ENCODE data around the gene SLX4.

Gene SLX4

DNA sequence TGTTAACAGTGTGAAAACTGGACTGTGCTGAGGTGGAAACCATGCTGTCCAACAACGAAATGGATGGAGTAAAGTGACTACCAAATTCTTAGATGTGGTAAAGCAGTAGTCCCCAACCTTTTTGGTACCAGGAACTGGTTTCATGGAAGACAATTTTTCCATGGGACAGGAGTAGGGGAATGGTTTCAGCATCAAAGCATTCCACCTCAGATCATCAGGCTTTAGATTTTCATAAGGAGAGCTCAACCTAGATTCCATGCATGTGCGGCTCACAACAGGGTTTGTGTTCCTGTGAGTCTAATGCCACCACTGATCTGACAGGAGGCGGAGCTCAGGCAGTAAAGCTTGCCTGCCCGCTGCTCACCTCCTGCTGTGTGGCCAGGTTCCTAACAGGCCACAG, 11.5 kb downstream of the SLX4 start:
- TF ChIP-seq, protein P1, sequence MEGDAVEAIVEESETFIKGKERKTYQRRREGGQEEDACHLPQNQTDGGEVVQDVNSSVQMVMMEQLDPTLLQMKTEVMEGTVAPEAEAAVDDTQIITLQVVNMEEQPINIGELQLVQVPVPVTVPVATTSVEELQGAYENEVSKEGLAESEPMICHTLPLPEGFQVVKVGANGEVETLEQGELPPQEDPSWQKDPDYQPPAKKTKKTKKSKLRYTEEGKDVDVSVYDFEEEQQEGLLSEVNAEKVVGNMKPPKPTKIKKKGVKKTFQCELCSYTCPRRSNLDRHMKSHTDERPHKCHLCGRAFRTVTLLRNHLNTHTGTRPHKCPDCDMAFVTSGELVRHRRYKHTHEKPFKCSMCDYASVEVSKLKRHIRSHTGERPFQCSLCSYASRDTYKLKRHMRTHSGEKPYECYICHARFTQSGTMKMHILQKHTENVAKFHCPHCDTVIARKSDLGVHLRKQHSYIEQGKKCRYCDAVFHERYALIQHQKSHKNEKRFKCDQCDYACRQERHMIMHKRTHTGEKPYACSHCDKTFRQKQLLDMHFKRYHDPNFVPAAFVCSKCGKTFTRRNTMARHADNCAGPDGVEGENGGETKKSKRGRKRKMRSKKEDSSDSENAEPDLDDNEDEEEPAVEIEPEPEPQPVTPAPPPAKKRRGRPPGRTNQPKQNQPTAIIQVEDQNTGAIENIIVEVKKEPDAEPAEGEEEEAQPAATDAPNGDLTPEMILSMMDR (IDR thresholded peaks at IDR 0.05; ENCODE audit: low read depth, low read length, missing control alignments): no peak
- DNase-seq (ENCODE audit: low read depth): no peak
- in situ Hi-C loops (cut with HindIII; ENCODE audit: low sequenced_read_pairs): no loop called here
- H3K4me3 ChIP-seq (ENCODE audit: low read depth, low read length): no peak overlapping the region

DNA sequence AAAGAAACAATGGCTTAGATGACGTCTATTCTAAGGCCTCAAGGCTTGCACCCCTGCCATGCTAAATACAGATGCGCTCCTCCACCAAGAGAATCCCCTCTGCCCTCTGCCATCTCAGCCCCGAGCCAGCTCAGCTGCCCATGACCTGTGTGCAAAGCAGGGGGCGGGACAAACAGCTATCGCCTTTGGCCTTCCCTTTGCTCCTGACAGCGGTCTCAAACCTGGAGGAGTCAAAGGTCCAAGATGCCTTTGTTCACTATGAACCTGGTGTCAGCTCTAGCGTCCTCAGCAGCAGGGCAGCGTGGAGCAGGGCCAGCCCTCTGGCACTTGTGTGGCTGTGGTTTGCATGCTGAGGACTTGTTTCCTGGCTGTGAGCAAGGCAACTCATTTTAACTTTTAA, 12.3 kb downstream of the SLX4 start:
- in situ Hi-C loops (cut with HindIII; ENCODE audit: low sequenced_read_pairs): no loop called here
- no peak for DNase-seq (ENCODE audit: low read depth)
- H3K4me3 ChIP-seq (ENCODE audit: low read depth, low read length): no peak overlapping the region
- TF ChIP-seq, protein P1 (IDR thresholded peaks at IDR 0.05; ENCODE audit: low read depth, low read length, missing control alignments): no peak

GRCh38 chr16:3598236-3598635, 13.2 kb downstream of the SLX4 start:
- DNase-seq (ENCODE audit: low read depth): no peak
- TF ChIP-seq, protein P1 (IDR thresholded peaks at IDR 0.05; ENCODE audit: low read depth, low read length, missing control alignments): no peak
- in situ Hi-C loops (cut with HindIII; ENCODE audit: low sequenced_read_pairs): no loop called here
- H3K4me3 ChIP-seq (ENCODE audit: low read depth, low read length): no peak overlapping the region

DNA sequence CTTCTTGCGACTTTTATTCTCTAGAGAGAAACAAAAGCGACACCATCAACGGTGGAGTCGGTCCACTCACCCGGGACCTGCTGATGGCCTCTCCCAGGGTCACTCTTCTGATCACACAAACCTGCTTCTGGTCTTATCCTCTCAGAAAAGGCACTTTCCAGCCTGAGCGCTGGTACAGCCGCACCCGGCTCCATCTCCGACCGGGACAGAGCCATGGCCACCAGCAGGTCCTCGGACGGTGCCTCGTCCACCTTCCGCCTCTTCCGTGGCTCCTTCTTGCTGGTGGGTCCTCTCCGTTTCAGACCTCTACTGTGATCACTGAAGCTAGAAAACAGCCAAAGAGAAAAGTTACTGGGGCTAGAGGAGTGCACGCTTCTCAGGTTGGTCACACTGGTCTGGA, 13.7 kb downstream of the SLX4 start:
- TF ChIP-seq, protein P1 (IDR thresholded peaks at IDR 0.05; ENCODE audit: low read depth, low read length, missing control alignments): no peak
- in situ Hi-C loops (cut with HindIII; ENCODE audit: low sequenced_read_pairs): no loop called here
- H3K4me3 ChIP-seq (ENCODE audit: low read depth, low read length): no peak overlapping the region
- DNase-seq (ENCODE audit: low read depth): no peak

- no peak for DNase-seq (ENCODE audit: low read depth)
- H3K4me3 ChIP-seq (ENCODE audit: low read depth, low read length): no peak overlapping the region
- in situ Hi-C loops (cut with HindIII; ENCODE audit: low sequenced_read_pairs): no loop called here
- TF ChIP-seq, protein P1 (IDR thresholded peaks at IDR 0.05; ENCODE audit: low read depth, low read length, missing control alignments): no peak
Measured at GRCh38 chr16:3597226-3597625, 14.2 kb downstream of the SLX4 start.

- TF ChIP-seq, protein P1 (IDR thresholded peaks at IDR 0.05; ENCODE audit: low read depth, low read length, missing control alignments): no peak
- no peak overlapping the region for H3K4me3 ChIP-seq (ENCODE audit: low read depth, low read length)
- DNase-seq (ENCODE audit: low read depth): no peak
- in situ Hi-C loops (cut with HindIII; ENCODE audit: low sequenced_read_pairs): no loop called here
Measured at GRCh38 chr16:3596101-3596861, 15.1 kb downstream of the SLX4 start.

Measured in astrocyte of the cerebellum (primary cell).